ENCODE results near the gene BOLA1.

DNA sequence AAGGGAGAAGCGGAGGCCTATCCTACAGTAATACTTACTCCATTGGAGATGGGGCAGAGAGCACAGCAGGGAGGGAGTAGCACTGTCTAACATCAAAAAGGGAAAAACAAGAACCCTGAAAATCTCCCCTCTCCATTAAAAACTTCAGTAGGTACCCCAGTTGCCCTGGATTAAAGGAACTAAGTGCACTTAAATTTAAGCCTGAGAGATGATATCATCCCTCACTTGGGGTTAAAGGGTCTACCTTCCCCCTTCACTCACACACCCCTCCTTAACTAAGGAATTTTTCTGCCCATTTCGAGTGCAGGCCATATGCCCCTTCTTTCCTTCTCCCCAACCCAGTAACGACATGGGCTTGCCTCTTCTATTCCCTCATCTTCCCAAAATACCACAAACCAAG, 41.1 kb downstream of the BOLA1 start:
- TF ChIP-seq, protein P1, sequence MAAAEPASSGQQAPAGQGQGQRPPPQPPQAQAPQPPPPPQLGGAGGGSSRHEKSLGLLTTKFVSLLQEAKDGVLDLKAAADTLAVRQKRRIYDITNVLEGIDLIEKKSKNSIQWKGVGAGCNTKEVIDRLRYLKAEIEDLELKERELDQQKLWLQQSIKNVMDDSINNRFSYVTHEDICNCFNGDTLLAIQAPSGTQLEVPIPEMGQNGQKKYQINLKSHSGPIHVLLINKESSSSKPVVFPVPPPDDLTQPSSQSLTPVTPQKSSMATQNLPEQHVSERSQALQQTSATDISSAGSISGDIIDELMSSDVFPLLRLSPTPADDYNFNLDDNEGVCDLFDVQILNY (CRISPR knock-in tag; IDR thresholded peaks at IDR 0.05): no peak
- TF ChIP-seq, protein P2, sequence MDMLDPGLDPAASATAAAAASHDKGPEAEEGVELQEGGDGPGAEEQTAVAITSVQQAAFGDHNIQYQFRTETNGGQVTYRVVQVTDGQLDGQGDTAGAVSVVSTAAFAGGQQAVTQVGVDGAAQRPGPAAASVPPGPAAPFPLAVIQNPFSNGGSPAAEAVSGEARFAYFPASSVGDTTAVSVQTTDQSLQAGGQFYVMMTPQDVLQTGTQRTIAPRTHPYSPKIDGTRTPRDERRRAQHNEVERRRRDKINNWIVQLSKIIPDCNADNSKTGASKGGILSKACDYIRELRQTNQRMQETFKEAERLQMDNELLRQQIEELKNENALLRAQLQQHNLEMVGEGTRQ (CRISPR knock-in tag; IDR thresholded peaks at IDR 0.05): no peak
